ENCODE results near the gene CCDC82.

CCDC82 gene

GRCh38 chr11:96361778-96362177 is 27.9 kb downstream of the CCDC82 start:
- H3K27me3 ChIP-seq (ENCODE audit: control insufficient read depth, insufficient read depth, low read length), result no peaks in the 10 kb centered on the region
- H3K9ac ChIP-seq (ENCODE audit: low read depth, low read length), result no peak overlapping the region
- H3K4me3 ChIP-seq (ENCODE audit: low read length), result no peak overlapping the region
- H3K4me1 ChIP-seq (ENCODE audit: control insufficient read depth, insufficient read depth, low read length), result no peaks in the 10 kb centered on the region
- peaks cover 22% of the 10 kb centered on the region for H3K36me3 ChIP-seq (ENCODE audit: insufficient read depth, low read length)
- no peaks in the 10 kb centered on the region for H3K9me3 ChIP-seq (replicated peaks; ENCODE audit: low read length)
- no peak overlapping the region for H3K4me2 ChIP-seq (ENCODE audit: low read length)

- H3K9me3 ChIP-seq (replicated peaks; ENCODE audit: low read length), result no peaks in the 10 kb centered on the region
- no peaks in the 10 kb centered on the region for H3K27me3 ChIP-seq (ENCODE audit: control insufficient read depth, insufficient read depth, low read length)
- peaks cover 34% of the 10 kb centered on the region for H3K36me3 ChIP-seq (ENCODE audit: insufficient read depth, low read length)
- H3K4me1 ChIP-seq (ENCODE audit: control insufficient read depth, insufficient read depth, low read length), result no peaks in the 10 kb centered on the region
- H3K4me3 ChIP-seq (ENCODE audit: low read length), result no peak overlapping the region
- H3K9ac ChIP-seq (ENCODE audit: low read depth, low read length), result no peak overlapping the region
- no peak overlapping the region for H3K4me2 ChIP-seq (ENCODE audit: low read length)
Observed at GRCh38 chr11:96358321-96358720, 31.4 kb downstream of the CCDC82 start.

GRCh38 chr11:96357794-96358193 is 31.9 kb downstream of the CCDC82 start:
- Histone ChIP-seq H3K4me3 (ENCODE audit: low read length) (no peak overlapping the region), H3K9me3 (replicated peaks; ENCODE audit: low read length) (no peaks in the 10 kb centered on the region), H3K4me1 (ENCODE audit: control insufficient read depth, insufficient read depth, low read length) (no peaks in the 10 kb centered on the region), H3K9ac (ENCODE audit: low read depth, low read length) (no peak overlapping the region), H3K27me3 (ENCODE audit: control insufficient read depth, insufficient read depth, low read length) (no peaks in the 10 kb centered on the region), H3K4me2 (ENCODE audit: low read length) (no peak overlapping the region), H3K36me3 (ENCODE audit: insufficient read depth, low read length) (peaks cover 35% of the 10 kb centered on the region)

DNA sequence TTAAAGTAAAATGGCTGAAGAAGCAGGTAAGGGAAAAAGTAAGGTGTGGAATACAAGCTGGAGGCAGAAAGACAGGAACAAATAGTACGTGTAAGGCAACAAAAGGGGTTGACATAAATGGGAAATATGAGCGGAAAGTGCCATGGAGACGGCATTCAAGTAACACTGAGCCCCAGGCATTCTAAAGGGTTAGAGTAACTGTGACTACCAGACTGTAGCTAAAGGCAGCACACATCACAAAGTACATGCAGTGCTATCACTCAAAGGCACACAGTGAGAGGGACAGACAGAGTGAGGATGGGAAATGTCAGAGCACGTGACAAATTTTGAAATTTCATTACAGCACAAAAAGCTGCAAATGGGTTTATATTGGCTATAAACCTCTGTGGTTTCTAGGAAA is 32.9 kb downstream of the CCDC82 start:
- Histone ChIP-seq H3K36me3 (ENCODE audit: insufficient read depth, low read length) (peaks cover 41% of the 10 kb centered on the region), H3K4me2 (ENCODE audit: low read length) (no peak overlapping the region), H3K4me3 (ENCODE audit: low read length) (no peak overlapping the region), H3K9me3 (replicated peaks; ENCODE audit: low read length) (no peaks in the 10 kb centered on the region), H3K4me1 (ENCODE audit: control insufficient read depth, insufficient read depth, low read length) (no peaks in the 10 kb centered on the region), H3K9ac (ENCODE audit: low read depth, low read length) (no peak overlapping the region), H3K27me3 (ENCODE audit: control insufficient read depth, insufficient read depth, low read length) (no peaks in the 10 kb centered on the region)

DNA sequence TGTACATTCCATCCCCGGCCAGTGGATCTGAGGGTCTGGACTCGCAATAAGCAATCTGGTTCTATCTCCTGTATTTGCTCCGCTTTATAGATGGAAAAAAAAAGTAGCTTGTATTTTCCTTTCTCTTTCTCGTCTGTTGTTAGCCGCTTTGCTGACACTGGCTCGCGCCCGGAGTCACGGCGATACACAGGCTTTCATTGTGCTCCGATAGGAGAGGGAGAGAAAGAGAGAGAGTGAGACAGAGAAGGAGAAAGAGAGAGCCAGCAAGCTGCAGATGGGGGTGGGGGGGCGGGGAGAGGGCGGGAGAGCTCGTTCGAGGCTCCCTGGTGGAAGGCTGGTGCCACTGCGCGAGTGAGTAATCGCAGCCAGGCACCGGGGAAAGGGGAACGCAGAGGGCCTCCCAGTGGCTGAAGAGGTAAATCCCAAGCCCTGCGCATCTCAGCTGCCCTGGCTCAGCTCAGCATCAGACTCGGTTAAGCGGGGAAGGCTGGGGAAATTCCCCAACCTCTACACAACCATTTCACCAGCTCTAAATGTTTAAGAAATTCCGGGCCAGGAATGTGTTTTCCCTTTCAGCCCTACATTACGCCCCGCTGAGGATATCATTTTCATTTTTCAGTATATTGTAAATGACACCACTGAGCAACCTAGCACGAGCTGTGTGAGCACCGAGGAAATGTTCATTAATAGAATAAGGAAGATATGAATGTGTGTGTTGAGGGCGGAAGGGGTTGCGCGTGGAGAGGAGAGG is 46.6 kb downstream of the CCDC82 start, which contains the start of gene MAML2:
MAML2 (minus strand) TSS at position 235 of the 751 bp plus-strand sequence. CDS start 1,300 bp downstream, outside the sequence.
- H3K4me3 ChIP-seq (ENCODE audit: low read length), result peak within 1 kb of the TSS; percentile 88
- peaks cover 9% of the 10 kb centered on the region for H3K36me3 ChIP-seq (ENCODE audit: insufficient read depth, low read length)
- H3K4me1 ChIP-seq (ENCODE audit: control insufficient read depth, insufficient read depth, low read length), result peaks cover 38% of the 10 kb centered on the region
- H3K9me3 ChIP-seq (replicated peaks; ENCODE audit: low read length), result no peaks in the 10 kb centered on the region
- H3K27me3 ChIP-seq (ENCODE audit: control insufficient read depth, insufficient read depth, low read length), result no peaks in the 10 kb centered on the region
- peak within 1 kb of the TSS; percentile 96 for H3K9ac ChIP-seq (ENCODE audit: low read depth, low read length)
- peak within 1 kb of the TSS; percentile 80 for H3K4me2 ChIP-seq (ENCODE audit: low read length)

GRCh38 chr11:96342014-96342960 is 47.4 kb downstream of the CCDC82 start:
- H3K4me3 ChIP-seq (ENCODE audit: low read length), result peak overlapping the region; percentile 88
- no peaks in the 10 kb centered on the region for H3K9me3 ChIP-seq (replicated peaks; ENCODE audit: low read length)
- peak overlapping the region; percentile 80 for H3K4me2 ChIP-seq (ENCODE audit: low read length)
- H3K9ac ChIP-seq (ENCODE audit: low read depth, low read length), result peak overlapping the region; percentile 96
- no peaks in the 10 kb centered on the region for H3K27me3 ChIP-seq (ENCODE audit: control insufficient read depth, insufficient read depth, low read length)
- H3K4me1 ChIP-seq (ENCODE audit: control insufficient read depth, insufficient read depth, low read length), result peaks cover 44% of the 10 kb centered on the region
- peaks cover 9% of the 10 kb centered on the region for H3K36me3 ChIP-seq (ENCODE audit: insufficient read depth, low read length)

GRCh38 chr11:96341211-96342013 is 48.3 kb downstream of the CCDC82 start:
- H3K9ac ChIP-seq (ENCODE audit: low read depth, low read length), result peak overlapping the region; percentile 96
- peaks cover 9% of the 10 kb centered on the region for H3K36me3 ChIP-seq (ENCODE audit: insufficient read depth, low read length)
- peak overlapping the region; percentile 88 for H3K4me3 ChIP-seq (ENCODE audit: low read length)
- H3K9me3 ChIP-seq (replicated peaks; ENCODE audit: low read length), result no peaks in the 10 kb centered on the region
- H3K4me1 ChIP-seq (ENCODE audit: control insufficient read depth, insufficient read depth, low read length), result peaks cover 44% of the 10 kb centered on the region
- no peaks in the 10 kb centered on the region for H3K27me3 ChIP-seq (ENCODE audit: control insufficient read depth, insufficient read depth, low read length)
- peak overlapping the region; percentile 80 for H3K4me2 ChIP-seq (ENCODE audit: low read length)

DNA sequence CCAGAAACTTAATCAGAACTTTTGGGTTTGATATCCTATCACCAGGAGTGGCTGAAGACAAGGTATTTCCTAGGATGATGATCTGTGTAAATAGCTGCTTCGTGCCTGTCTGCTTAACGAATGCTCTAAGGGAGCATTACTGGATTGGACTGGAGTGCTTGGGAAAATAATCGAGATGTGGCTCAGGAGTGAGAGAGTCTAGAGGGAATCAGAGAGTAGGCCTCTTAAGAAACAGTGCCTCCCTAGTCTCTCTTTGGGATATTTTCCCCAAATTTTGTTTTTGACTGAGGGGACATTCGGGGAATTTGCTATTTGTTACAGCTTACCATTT is 49.2 kb downstream of the CCDC82 start:
- peaks cover 44% of the 10 kb centered on the region for H3K4me1 ChIP-seq (ENCODE audit: control insufficient read depth, insufficient read depth, low read length)
- H3K4me2 ChIP-seq (ENCODE audit: low read length), result peak overlapping the region; percentile 80
- peaks cover 14% of the 10 kb centered on the region for H3K36me3 ChIP-seq (ENCODE audit: insufficient read depth, low read length)
- peak overlapping the region; percentile 88 for H3K4me3 ChIP-seq (ENCODE audit: low read length)
- no peaks in the 10 kb centered on the region for H3K9me3 ChIP-seq (replicated peaks; ENCODE audit: low read length)
- peak overlapping the region; percentile 32 for H3K9ac ChIP-seq (ENCODE audit: low read depth, low read length)
- no peaks in the 10 kb centered on the region for H3K27me3 ChIP-seq (ENCODE audit: control insufficient read depth, insufficient read depth, low read length)

DNA sequence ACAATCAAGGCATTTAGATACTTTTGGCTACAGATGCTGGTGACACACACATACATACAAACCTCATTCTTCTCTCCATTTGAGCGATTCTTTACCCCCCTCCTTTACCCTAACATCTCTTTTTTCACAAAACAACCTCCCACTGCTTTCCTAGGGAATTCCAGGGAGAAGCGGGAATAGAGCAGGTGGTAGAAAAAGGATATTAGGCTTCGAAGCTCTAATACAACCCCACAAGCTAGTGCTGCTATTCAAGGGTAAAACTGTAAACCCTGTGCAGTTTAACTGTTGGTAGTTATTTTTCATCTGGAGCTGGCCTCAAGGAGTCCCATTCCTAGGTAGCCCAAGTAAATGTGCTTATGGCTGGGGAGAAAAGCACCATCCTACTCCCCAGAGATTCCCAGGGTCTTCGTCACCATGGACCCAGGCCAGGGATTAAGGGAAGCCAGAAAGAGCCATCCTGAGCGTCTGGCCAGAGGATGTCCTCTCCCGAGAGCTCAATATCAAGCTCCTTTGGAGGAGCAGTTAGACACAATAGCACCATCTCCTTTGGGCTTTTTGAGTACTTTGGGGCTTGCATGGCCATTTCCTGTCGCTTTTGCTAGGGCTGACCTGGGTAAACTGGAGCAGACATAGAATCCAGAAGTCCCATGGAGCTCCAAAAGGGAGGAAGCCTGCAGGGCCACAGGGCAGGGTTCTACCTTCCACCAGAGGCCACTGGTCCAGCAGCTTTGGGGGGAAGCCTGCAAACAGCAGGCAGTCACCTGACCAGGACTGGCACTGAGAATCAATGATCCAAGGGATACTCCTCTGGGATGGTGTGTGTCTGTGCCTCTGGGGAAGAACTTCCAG is 49.8 kb downstream of the CCDC82 start:
- Histone ChIP-seq H3K9ac (ENCODE audit: low read depth, low read length) (peak overlapping the region; percentile 32), H3K9me3 (replicated peaks; ENCODE audit: low read length) (no peaks in the 10 kb centered on the region), H3K27me3 (ENCODE audit: control insufficient read depth, insufficient read depth, low read length) (no peaks in the 10 kb centered on the region), H3K36me3 (ENCODE audit: insufficient read depth, low read length) (peaks cover 20% of the 10 kb centered on the region), H3K4me1 (ENCODE audit: control insufficient read depth, insufficient read depth, low read length) (peaks cover 44% of the 10 kb centered on the region), H3K4me2 (ENCODE audit: low read length) (peak overlapping the region; percentile 80), H3K4me3 (ENCODE audit: low read length) (peak overlapping the region; percentile 88)

- no peaks in the 10 kb centered on the region for H3K27me3 ChIP-seq (ENCODE audit: control insufficient read depth, insufficient read depth, low read length)
- H3K4me2 ChIP-seq (ENCODE audit: low read length), result peak overlapping the region; percentile 80
- H3K9ac ChIP-seq (ENCODE audit: low read depth, low read length), result peak overlapping the region; percentile 32
- peak overlapping the region; percentile 88 for H3K4me3 ChIP-seq (ENCODE audit: low read length)
- peaks cover 28% of the 10 kb centered on the region for H3K36me3 ChIP-seq (ENCODE audit: insufficient read depth, low read length)
- H3K4me1 ChIP-seq (ENCODE audit: control insufficient read depth, insufficient read depth, low read length), result peaks cover 47% of the 10 kb centered on the region
- no peaks in the 10 kb centered on the region for H3K9me3 ChIP-seq (replicated peaks; ENCODE audit: low read length)
Observed at GRCh38 chr11:96338910-96339705, 50.6 kb downstream of the CCDC82 start.
